Measurements from ENCODE around the gene WFDC6. TPM values are rescaled to one million over a fixed set of nuclear protein-coding genes. Genes with fewer than 3 reads are reported as not detected.

Gene WFDC6
- total and polyA plus RNA-seq, 4 donors = 0.24 to 2.3 (median 1.0) TPM; not detected in 1

- Histone ChIP-seq H3K4me3 (no peak overlapping the region), H3K9me3 (ENCODE audit: control insufficient read depth in 4 of 4, insufficient read depth in 3 of 4, low read length in 3 of 4) (peaks cover 0 to 2% (median 0%) of the 10 kb centered on the region in 4 donors), H3K9ac (ENCODE audit: insufficient read depth in 1 of 2, low read length in 2 of 2) (no peak overlapping the region), H3K36me3 (ENCODE audit: control insufficient read depth in 4 of 4, insufficient read depth in 4 of 4, low read length in 4 of 4) (no peaks in the 10 kb centered on the region), H3K4me1 (ENCODE audit: control insufficient read depth in 5 of 5, insufficient read depth in 5 of 5, low read length in 5 of 5) (peaks cover 0 to 3% (median 0%) of the 10 kb centered on the region in 5 donors), H3K27me3 (ENCODE audit: control insufficient read depth in 3 of 3, insufficient read depth in 3 of 3, low read length in 2 of 3) (peaks cover 0 to 3% (median 0%) of the 10 kb centered on the region in 3 donors), H3K27ac (ENCODE audit: low read depth in 1 of 2, low read length in 1 of 2) (no peak overlapping the region)
- DNase-seq = no peak
- WGBS, 2 donors = 82 to 86% methylated on average over 3 of the region's 3 CpGs
- no peak for ATAC-seq (ENCODE audit: insufficient read depth, low FRiP score)
- TF ChIP-seq CTCF (IDR thresholded peaks at IDR 0.05; ENCODE audit: control extremely low read depth, extremely low read depth) = no peak
These were observed 41.2 kb downstream of the WFDC6 start for GRCh38 chr20:45497971-45498494.

- H3K9ac ChIP-seq (ENCODE audit: insufficient read depth in 1 of 2, low read length in 2 of 2) = no peak overlapping the region
- DNase-seq (no peak), ATAC-seq (ENCODE audit: insufficient read depth, low FRiP score) (no peak)
- H3K4me1 ChIP-seq (ENCODE audit: control insufficient read depth in 5 of 5, insufficient read depth in 5 of 5, low read length in 5 of 5) = peaks cover 0 to 3% (median 0%) of the 10 kb centered on the region in 5 donors
- no peaks in the 10 kb centered on the region for H3K36me3 ChIP-seq (ENCODE audit: control insufficient read depth in 4 of 4, insufficient read depth in 4 of 4, low read length in 4 of 4)
- H3K4me3 ChIP-seq = no peak overlapping the region
- H3K27ac ChIP-seq (ENCODE audit: low read depth in 1 of 2, low read length in 1 of 2) = no peak overlapping the region
- 70 to 71% methylated on average over 3 of the region's 3 CpGs for WGBS, 2 donors
- H3K27me3 ChIP-seq (ENCODE audit: control insufficient read depth in 3 of 3, insufficient read depth in 3 of 3, low read length in 2 of 3) = peaks cover 0 to 3% (median 0%) of the 10 kb centered on the region in 3 donors
- TF ChIP-seq CTCF (IDR thresholded peaks at IDR 0.05; ENCODE audit: control extremely low read depth, extremely low read depth) = no peak
- H3K9me3 ChIP-seq (ENCODE audit: control insufficient read depth in 4 of 4, insufficient read depth in 3 of 4, low read length in 3 of 4) = peaks cover 0 to 2% (median 0%) of the 10 kb centered on the region in 4 donors
These were observed 43.1 kb downstream of the WFDC6 start for GRCh38 chr20:45496166-45496565.

- WGBS, 2 donors = 50 to 79% methylated on average over 1 of the region's 1 CpG
- H3K36me3 ChIP-seq (ENCODE audit: control insufficient read depth in 4 of 4, insufficient read depth in 4 of 4, low read length in 4 of 4) = no peaks in the 10 kb centered on the region
- H3K27me3 ChIP-seq (ENCODE audit: control insufficient read depth in 3 of 3, insufficient read depth in 3 of 3, low read length in 2 of 3) = peaks cover 0 to 3% (median 0%) of the 10 kb centered on the region in 3 donors
- TF ChIP-seq CTCF (IDR thresholded peaks at IDR 0.05; ENCODE audit: control extremely low read depth, extremely low read depth) = no peak
- H3K4me1 ChIP-seq (ENCODE audit: control insufficient read depth in 5 of 5, insufficient read depth in 5 of 5, low read length in 5 of 5) = peaks cover 0 to 3% (median 0%) of the 10 kb centered on the region in 5 donors
- H3K9me3 ChIP-seq (ENCODE audit: control insufficient read depth in 4 of 4, insufficient read depth in 3 of 4, low read length in 3 of 4) = peaks cover 0 to 2% (median 0%) of the 10 kb centered on the region in 4 donors
- DNase-seq (no peak), ATAC-seq (ENCODE audit: insufficient read depth, low FRiP score) (no peak)
- H3K4me3 ChIP-seq = no peak overlapping the region
- no peak overlapping the region for H3K9ac ChIP-seq (ENCODE audit: insufficient read depth in 1 of 2, low read length in 2 of 2)
- H3K27ac ChIP-seq (ENCODE audit: low read depth in 1 of 2, low read length in 1 of 2) = no peak overlapping the region
These were observed 43.8 kb downstream of the WFDC6 start for GRCh38 chr20:45495501-45495941.

Measured in lung (tissue), 12 donors.